HG02885 (cell line): ENCODE results near the gene ACTL8.

Source experiments
- ATAC-seq: cut with Tn5 transposase; IDR thresholded peaks from one replicate; pipeline ENCODE4 v1.9.1; 2021; ENCODE audit warnings: mild to moderate bottlenecking; ENCODE audit not compliant: unreplicated experiment, poor library complexity

Gene ACTL8

DNA sequence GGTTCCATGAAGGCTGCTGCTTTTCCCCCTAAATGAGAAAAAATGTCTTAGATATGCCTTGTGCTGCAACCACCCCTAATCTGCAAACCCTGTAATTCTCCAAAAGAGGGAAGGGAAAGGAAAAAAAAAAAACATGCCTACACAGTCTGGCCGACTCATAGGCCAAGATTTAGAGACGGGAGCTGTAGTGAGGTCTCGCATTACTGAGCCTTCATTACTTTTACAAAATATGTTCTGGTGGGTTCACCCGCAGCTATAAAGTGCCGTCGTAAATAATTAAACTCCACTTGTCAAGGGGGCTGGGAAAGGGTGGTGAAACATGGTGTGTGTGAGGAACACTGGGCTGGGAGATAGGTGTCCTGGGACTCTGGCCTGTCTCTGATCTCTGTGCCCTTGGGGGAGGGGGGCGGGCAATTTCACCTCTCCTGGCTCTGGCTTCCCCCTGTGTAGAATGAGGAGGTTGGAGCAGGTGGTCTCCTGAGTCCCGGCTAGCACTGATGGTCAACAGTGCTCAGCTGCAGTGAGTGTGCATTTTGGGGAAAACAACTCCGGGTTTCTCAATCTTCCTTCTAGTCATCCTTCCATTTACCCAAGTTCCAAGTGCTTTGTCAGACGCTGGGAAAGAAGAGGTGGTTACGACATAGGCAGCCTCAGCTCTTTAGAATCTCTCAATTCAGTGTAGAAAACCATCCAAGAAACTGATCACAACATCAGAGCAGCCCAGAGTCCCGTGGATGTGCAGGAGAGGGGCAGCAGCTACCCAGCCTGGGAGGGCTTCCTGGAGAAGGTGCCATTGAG is 82.3 kb downstream of the ACTL8 start:
- no peak for ATAC-seq

DNA sequence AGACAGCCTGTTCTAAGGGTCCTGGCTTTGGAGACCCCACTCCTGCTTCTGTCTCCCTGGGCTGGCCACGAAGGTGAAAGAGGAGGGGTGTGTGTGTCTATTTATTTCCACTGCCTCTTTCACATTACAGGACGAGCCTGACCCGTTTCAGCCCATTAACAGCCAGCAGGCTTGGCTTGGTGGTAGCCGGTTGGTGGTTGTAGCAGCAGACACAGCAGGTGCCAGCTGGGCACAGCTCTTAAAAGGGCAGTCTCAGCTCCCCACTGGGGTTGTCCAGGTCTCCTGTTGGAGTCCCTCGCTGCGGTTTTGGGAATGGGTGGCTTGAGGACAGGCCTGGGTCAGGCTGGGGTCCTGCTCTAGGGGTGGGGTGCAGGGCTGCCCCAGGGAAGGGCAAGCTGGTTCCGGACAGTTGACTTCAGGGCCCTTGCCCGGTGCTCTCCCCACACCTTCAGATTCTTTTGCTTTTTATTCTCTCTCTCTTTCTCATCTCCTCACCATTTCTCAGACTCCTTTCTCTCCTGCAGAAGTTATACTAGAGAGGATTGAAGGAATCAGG is 84.6 kb downstream of the ACTL8 start:
- no peak for ATAC-seq

- no peak for ATAC-seq
Measured at GRCh38 chr1:17841944-17842343, 86.8 kb downstream of the ACTL8 start.

DNA sequence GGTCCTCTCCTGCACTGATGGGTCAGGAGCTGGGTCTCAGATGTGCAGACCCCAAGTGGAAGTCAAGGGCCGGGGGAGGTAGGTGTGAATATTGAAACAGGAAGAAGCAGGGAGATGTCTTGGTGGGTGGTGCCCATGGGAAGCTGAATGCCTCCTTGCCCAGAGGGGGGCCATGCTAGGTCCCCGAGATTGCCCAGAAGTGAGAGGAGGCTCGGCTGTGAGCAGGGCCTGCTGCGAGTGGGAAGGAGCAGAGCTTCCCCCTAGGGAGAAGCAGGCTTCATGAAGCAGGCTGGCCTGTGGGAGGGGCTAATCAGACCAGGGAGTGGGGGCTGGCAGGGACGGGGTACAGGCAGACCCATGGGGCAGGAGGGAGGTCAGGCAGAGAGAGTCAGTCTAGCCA is 87.6 kb downstream of the ACTL8 start:
- ATAC-seq = no peak

- no peak for ATAC-seq
Measured at GRCh38 chr1:17844185-17844826, 89.2 kb downstream of the ACTL8 start.

DNA sequence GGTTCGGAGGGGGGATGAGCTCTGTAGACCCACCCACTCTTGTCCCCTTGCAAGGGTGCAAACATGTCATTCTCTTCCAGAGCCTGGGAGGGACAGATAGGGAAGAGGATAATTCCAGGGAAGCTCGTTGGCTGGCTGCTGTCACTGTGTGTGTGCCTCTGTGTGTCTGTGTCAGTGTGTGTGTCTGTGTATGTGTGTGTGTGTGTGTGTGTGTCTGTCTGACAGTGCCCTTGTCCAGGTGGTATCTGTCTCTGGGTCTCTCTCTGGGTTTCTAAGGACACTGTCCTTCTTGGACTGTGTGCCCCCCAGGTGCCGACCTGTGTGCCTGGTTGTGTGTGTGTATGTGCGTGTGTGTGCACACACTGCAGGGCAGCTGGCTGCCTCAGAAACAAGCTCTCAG is 90.5 kb downstream of the ACTL8 start:
- no peak for ATAC-seq

- ATAC-seq = no peak
Measured at GRCh38 chr1:17846341-17846740, 91.2 kb downstream of the ACTL8 start.

- ATAC-seq = no peak
Measured at GRCh38 chr1:17847111-17847510, 92.0 kb downstream of the ACTL8 start.

DNA sequence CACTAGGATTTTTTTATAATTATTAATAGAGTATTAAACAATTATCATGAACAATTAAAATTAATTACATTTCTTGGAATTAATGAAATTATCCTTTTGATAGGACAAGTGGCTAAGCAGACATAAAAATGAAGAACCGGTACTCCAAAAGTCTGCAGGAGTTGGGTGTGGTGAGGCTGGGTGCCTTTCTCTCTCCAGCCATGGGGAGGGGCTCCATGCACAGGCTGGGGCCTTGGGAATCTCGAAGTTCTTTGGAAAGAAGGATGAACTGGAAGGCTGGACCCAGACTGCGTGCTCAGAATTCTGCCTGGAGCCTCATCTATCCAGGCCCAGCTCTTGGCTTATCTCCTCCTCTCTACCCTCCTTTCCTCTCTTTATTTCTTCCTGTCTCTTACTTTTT is 94.1 kb downstream of the ACTL8 start:
- ATAC-seq = no peak

- ATAC-seq = no peak
Measured at GRCh38 chr1:17851056-17851455, 95.9 kb downstream of the ACTL8 start.

- ATAC-seq = no peak
Measured at GRCh38 chr1:17852383-17852782, 97.2 kb downstream of the ACTL8 start.

DNA sequence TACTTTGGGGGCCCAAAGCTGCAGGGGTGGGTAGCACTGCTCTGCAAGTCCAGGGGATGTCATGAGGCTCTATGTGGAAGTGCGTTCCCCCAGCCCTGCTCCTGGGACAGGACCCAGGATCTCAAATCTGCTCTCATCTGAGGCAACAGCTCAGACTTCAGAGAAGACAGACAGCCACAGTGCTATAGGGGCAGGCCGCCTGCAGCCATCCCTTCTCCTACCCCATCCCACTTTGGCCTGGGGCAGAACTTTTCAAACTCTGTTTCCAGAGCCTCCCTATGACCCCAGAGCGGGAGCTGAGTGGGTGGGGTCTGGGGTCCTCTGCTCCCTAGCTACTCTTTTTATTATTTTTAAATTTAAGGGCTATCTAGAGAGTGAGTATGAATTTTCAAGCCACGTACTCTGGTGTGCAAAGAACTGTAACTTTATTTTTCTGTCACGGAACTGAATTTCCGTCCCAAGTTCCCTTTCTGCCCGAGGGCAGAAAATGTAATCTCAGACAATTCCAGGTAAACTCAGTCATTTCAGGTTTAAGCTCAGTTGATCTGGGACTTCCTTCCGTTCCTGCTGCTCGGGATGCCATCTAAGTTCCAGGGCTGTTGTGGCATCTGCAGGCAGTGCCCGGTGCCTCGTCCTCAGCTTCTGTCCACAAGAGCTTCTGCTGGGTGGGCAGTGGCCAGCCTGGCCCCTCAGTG is 98.3 kb downstream of the ACTL8 start:
- ATAC-seq = no peak

DNA sequence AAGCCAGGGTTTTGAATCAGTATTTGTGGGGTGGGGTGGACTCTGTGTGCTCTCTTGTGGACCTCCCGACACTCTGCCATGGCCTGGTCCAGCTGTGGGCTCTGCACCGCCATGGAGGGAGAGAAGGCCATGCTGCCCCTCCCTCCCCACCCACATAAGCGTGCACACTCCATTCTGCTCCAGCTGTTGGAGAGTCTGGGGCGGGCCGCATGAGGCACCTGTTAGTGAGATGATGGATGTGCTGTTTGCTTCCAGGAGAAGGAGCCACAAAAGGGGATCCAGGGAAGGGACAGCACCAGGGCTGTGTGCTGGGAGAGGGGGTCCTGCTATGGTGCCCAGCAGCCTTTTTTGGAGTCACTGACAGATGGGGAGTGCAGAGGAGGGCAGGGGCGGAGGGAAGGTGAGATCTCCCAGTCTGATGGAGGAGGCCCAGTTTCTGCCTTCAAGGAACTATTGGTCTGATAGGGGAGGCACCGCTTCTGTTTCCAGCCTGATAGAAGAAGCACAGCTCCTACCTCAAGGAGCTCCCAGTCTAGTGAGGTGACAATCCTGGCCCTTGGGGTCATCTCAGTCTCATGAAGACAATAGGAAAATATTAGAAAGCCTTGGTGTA is 101.5 kb downstream of the ACTL8 start:
- ATAC-seq = no peak

GRCh38 chr1:17857109-17857499 is 102.0 kb downstream of the ACTL8 start:
- ATAC-seq = no peak

- no peak for ATAC-seq
Measured at GRCh38 chr1:17857996-17858395, 102.9 kb downstream of the ACTL8 start.

DNA sequence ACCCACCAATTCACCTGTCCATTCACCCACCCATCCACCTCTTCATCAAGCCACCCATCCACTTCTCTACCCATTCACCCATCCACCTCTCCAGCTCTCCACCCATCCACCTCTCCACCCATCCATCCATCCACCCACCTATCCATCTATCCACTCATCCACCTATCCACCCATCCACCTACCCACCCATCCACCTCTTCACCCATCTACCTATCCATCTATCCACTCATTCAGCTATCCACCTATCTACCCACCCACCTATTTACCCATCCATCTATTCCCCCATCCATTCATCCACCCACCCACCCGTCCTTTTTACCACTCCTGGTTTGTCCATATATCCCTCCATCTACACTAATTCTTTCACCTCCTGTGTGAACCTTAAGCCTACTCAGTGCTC is 105.7 kb downstream of the ACTL8 start:
- ATAC-seq = no peak

DNA sequence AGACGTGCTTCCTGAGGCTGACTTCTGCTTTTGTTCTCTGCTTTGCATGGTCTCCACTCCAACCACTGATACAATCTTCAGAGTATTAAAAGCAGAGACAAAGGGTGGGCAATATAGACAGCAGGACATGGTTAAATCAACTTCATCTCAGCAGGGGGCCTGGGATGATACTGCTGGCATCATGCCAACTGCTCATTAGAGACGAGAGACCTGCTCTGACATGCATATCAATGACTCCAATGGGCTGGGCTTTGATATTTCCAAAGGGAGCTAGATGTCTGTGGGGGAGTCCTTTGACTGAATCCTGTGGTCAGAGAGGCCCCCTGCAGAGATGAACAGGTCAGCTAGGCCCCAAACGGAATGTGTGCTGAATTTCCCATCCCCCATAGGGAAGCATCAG is 106.6 kb downstream of the ACTL8 start:
- ATAC-seq = no peak

DNA sequence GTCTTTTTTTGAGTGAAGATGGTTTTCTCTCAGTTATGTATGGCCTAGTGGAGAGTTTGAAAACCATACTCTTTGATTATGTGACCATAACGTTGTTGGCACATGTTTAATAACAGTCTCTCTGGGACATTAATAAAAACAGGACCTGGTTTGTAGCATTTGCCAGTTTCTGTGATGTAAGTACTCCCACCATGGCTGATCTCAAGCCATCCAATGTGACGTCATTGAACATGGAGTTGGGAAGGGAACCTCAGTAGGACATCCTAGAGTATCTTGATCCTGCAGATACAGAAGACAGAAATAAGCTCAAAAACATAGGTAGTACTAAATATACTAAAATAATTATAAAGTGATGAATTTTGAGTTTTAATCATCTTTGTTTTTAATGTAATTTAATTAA is 107.0 kb downstream of the ACTL8 start:
- ATAC-seq = no peak

DNA sequence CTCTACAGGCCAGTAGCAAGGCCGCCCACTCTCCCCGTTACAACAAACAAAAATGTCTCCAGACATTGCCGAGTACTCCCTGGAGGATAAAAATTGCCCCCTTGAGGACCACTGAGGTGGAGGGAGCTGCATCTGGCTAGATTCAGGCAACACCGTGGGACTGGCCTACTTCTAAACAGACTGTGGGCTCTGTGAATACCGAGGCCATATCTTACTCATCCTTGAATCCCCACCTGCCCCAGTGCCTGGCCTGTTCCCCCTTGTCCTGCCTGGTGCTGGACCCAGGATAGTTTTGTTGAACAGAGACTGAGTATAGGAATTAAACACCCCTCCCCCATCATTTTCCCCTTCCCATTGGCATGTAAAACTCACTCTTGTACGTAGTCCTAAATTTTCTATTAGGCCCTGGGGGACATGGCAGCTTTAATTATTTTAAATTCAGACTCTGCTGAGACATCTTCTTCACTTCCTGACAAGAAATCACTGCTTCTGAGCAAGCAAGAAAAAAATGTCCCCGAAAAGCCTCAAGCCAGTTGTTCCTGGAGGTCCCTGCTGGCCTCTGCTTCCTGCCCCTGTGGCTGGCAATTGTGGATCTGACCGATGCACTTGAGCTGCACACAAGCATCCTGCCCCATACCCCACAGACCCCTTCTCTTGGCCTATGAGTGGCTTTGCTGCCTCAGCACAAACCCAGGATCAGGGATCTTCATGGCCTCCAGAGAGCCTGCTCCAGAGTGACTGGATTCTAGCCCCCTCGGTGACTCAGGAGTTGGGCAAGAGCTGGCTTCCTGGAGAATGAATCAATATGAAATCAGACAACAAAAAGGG is 111.0 kb downstream of the ACTL8 start:
- no peak for ATAC-seq

DNA sequence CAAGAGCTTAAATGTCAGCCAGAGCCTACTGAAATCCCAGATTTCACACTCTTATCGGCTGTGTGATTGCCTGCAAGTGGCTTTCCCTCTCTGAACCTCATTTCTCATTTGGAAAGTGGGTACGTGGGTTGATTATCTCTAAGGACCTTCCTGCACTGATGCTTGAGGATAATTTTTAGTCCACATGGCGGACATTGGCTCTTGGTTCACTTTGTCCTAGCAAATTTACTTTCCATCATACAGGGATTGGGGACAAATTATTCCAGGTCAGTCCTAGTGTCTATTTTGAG is 111.6 kb downstream of the ACTL8 start:
- ATAC-seq = no peak
